HTR-8/SVneo (cell line): ENCODE results near the gene ALDH7A1.
"Not testable (repeated sequence)": the region's sequence is repeated elsewhere in the genome, so short reads cannot be mapped to it uniquely, and the experiment has no call there.

Experiments
- DNase-seq: peaks from one replicate; pipeline ENCODE4 v3.0.0; 2011; ENCODE audit warnings: low spot score, mixed read lengths; ENCODE audit not compliant: insufficient read length
- FAIRE-seq: peaks from 2 replicates; lab custom pipeline; 2011; peaks lifted over from hg19 to GRCh38; lab: Jason Lieb, UNC

ALDH7A1 gene

GRCh38 chr5:126594748-126595485 lies at the start of gene ALDH7A1:
TSS of gene ALDH7A1 (minus strand) at chr5:126595219. CDS start at chr5:126595198, 21 bp downstream.
- DNase-seq, result peak; percentile 97
- FAIRE-seq, result peak; percentile 36

DNA sequence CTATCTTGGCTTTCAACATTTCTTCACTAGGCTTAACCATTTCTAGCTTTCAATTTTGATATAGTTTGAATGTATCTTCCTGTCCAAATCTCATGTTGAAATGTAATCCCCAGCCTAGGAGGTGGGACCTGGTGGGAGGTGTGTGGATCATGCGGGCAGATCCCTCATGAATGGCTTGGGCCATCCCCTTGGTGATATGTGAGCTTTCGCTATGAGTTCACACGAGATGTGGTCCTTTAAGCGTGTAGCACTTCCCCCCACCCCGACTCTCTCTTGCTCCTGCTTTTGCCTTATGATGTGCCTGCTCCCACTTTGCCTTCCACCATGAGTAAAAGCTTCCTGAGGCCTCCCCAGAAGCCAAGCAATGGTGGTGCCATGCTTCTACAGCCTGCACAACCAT lies 46.4 kb upstream of the ALDH7A1 start:
- no peak for FAIRE-seq

GRCh38 chr5:126640866-126641265 lies 45.8 kb upstream of the ALDH7A1 start:
- no peak for FAIRE-seq
- DNase-seq, result no peak

More for the DNA sequence above, 46.4 kb upstream of the ALDH7A1 start:
- no peak for DNase-seq

DNA sequence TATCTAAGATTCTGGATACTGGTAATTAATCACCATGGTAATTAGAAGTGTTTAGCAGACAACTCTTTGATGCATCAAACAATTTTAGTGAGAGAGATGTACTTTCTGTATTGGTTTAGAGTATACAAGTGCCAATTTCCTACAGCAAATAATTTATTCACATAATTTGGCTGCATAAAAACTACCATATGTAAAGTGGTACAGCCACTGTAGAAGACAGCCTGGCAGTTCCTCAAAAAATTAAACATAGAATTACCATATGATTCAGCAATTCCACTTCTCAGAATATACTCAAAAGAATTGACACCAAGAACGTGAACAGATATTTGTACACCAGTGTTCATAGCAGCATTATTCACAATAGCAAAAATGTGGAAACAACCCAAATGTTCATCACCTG lies 41.9 kb upstream of the ALDH7A1 start:
- DNase-seq (no peak), FAIRE-seq (no peak)

DNA sequence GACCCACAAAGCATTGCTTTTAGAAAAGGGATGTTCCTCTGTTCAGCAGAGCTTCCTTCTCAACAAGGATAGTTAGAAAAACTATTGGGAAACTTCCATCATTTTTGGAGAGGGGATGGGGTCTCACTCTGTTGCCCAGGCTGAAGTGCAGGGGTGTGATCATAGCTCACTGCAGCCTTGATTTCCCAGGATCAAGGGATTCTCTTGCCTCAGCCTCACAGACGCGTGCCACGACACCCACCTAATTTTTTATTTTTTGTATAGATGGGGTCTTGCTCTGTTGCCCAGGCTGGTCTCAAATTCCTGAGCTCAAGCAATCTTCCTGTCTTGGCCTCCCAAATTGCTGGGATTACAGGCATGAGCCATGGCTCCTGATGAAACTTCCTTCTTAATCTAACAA lies 40.6 kb upstream of the ALDH7A1 start:
- FAIRE-seq (no peak), DNase-seq (no peak)

DNA sequence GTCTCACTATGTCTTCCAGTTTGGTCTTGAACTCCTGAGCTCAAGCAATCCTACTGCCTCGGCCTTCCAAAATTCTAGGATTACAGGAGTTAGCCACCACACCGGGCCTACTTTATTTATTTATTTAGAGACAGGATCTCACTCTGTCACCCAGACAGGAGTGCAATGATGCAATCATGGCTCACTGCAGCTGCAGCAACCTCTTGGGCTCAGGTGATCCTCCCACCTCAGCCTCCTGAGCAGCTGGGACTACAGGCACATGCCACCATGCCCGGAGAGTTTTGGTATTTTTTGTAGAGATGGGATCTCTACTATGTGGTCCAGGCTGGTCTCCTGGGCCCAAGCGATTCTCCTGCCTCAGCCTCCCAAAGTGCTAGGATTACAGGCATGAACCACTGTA lies 38.5 kb upstream of the ALDH7A1 start:
- FAIRE-seq, result no peak
- DNase-seq, result no peak

DNA sequence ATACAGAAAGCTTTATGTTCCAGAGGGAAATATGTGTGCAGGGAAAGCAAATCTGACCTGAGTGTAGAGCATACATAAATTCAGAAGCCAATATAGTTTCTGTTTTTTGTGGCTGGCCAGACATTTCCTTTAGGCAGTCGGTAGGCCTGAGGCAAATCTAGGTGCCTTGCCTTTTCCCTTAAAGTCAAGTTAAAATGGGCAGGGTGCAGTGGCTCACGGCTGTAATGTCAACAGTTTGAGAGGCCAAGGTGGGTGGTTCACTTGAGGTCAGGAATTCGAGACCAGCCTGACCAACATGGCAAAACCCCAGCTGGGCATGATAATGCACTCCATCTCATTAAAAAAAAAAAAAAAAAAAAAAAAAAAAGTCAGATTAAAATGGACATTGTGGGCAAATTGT lies 36.9 kb upstream of the ALDH7A1 start:
- DNase-seq (no peak), FAIRE-seq (no peak)

- DNase-seq (no peak), FAIRE-seq (no peak)
Measured at GRCh38 chr5:126628102-126628501, 33.1 kb upstream of the ALDH7A1 start.

DNA sequence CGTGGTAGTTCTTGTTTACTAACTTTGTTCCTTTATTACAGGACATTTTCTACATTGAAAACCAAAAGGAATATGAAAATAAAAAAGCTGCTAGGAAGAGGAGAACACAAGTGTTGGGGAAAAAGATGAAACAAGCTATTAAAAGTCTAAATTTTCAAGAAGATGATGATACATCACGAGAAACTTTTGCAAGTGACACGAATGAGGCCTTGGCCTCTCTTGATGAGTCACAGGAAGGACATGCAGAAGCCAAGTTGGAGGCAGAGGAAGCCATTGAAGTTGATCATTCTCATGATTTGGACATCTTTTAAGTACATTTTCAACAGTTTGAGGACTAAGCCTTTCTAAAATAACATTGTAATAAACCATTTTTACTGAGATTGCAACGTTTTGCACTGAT lies 29.5 kb upstream of the ALDH7A1 start:
- FAIRE-seq, result no peak
- peak; percentile 74 for DNase-seq

- no peak for FAIRE-seq
- no peak for DNase-seq
Measured at GRCh38 chr5:126619781-126620180, 24.8 kb upstream of the ALDH7A1 start.

DNA sequence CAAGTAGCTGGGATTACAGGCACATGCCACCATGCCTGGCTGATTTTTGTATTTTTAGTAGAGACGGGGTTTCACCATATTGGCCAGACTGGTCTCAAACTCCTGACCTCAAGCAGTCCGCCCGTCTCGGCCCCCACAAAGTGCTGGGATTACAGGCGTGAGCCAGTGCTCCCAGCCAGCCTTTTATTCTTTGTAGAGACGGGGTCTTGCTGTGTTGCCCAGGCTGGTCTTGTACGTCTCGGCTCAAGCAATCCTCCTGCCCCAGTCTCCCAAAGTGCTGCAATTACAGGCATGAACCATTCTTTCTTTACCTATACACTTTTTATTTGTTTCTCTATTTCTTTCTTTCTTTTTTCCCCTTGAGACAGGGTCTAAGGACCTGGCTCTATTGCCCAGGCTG lies 22.6 kb upstream of the ALDH7A1 start:
- FAIRE-seq, DNase-seq: not testable (repeated sequence)

- DNase-seq, result no peak
- FAIRE-seq, result no peak
Measured at GRCh38 chr5:126615286-126615685, 20.3 kb upstream of the ALDH7A1 start.

GRCh38 chr5:126613941-126614592 lies 19.0 kb upstream of the ALDH7A1 start:
- FAIRE-seq, result no peak
- no peak for DNase-seq

DNA sequence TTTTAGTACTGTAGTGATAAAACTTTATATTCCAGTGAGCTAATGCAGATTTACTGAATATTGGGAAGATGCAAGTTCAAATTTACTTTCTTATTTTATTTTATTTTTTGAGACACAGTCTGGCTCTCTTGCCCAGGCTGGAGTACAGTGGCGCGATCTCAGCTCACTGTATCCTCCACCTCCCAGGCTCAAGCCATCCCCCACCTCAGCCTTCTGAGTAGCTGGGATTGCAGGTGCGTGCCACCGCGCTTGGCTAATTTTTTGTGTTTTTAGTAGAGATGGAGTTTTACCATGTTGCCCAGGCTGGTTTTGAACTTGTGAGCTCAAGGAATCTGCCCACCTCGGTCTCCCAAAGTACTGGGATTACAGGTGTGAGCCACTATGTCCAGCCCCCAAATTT lies 15.6 kb upstream of the ALDH7A1 start:
- DNase-seq (no peak), FAIRE-seq (no peak)

- no peak for DNase-seq
Measured at GRCh38 chr5:126610160-126610559, 15.1 kb upstream of the ALDH7A1 start.

DNA sequence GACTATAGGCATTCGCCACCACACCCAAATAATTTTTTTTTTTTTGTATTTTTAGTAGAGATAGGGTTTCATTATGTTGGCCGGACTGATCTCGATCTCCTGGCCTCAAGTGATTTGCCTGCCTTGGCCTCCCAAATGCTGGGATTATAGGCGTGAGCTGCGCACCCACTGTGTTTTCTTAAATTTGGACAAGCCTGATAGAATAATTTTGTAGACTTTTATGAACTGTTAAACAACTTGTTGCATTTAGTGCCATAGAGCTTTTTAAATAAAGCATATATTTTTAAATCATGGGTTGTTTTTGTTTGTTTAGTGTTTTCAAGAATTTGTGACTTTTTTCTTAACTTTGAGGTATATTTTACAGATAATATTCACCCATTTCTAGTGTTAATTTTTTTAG lies 10.5 kb upstream of the ALDH7A1 start:
- FAIRE-seq (no peak), DNase-seq (no peak)

More at GRCh38 chr5:126610160-126610559, 15.1 kb upstream of the ALDH7A1 start:
- FAIRE-seq, result no peak

DNA sequence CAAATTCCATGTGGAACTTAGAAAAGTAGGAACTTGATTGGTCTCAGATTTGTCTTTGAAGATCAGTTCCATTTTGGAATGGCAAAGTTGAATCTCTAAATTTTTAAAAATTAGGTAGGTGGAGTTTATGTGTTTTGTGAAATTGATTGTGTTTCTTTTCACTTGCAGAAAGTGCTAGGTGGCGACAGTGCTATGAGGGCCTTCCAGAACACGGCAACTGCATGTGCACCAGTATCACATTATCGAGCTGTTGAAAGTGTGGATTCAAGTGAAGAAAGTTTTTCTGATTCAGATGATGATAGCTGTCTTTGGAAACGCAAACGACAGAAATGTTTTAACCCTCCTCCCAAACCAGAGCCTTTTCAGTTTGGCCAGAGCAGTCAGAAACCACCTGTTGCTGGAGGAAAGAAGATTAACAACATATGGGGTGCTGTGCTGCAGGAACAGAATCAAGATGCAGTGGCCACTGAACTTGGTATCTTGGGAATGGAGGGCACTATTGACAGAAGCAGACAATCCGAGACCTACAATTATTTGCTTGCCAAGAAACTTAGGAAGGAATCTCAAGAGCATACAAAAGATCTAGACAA lies 8.5 kb upstream of the ALDH7A1 start:
- FAIRE-seq, result no peak
- DNase-seq, result no peak

- peak; percentile 83 for DNase-seq
- peak; percentile 80 for FAIRE-seq
Measured at GRCh38 chr5:126600631-126601511, 5.9 kb upstream of the ALDH7A1 start, which contains the start of gene PHAX. TSS of gene PHAX (plus strand) at chr5:126600947. CDS start at chr5:126600963, 16 bp downstream.

GRCh38 chr5:126599971-126600630 lies 5.1 kb upstream of the ALDH7A1 start:
- not testable (repeated sequence) for DNase-seq, FAIRE-seq

DNA sequence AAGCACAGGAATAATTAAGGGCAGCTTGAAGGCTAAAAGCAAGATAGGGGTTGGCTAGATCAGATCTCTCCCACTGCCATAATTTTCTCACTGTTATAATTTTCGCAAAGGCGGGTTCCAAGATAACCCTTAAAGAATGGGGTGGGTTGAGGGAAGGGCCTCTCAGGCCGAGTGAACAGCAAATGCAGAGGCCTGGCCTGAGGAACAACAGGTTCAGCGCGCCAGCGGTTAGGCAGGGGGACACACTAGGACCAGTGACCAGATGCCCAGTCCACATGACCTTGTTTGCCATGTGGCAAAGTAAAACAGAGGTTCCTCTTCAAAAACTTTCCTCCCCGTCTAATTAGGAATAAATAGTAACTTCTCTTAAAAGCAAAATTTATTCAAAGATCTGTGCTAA lies 4.5 kb upstream of the ALDH7A1 start:
- no peak for DNase-seq
- FAIRE-seq, result no peak
